ENCODE measurements around the gene SEPTIN1.

SEPTIN1 gene

GRCh38 chr16:30429678-30430427 lies 47.5 kb upstream of the SEPTIN1 start, which contains the start of gene DCTPP1 (continued):
- TF ChIP-seq ZBTB6 (tag by site-specific recombination; IDR thresholded peaks at IDR 0.05) (no peak), ZNF341 (tag by site-specific recombination; IDR thresholded peaks at IDR 0.05; ENCODE audit: low read depth) (peak; percentile 57; the same call in 1 of the 2 replicates), SP7 (tag by site-specific recombination; IDR thresholded peaks at IDR 0.05) (peak; percentile 62), ZBTB8A (tag by site-specific recombination; IDR thresholded peaks at IDR 0.05) (peak; percentile 94), KLF16 (tag by site-specific recombination; IDR thresholded peaks at IDR 0.05) (peak; percentile 95), ZNF561 (tag by site-specific recombination; IDR thresholded peaks at IDR 0.05; ENCODE audit: borderline replicate concordance) (peak; percentile 32), ZNF324 (tag by site-specific recombination; IDR thresholded peaks at IDR 0.05) (peak; percentile 64; the same call in 1 of the 2 replicates), ZNF585B (tag by site-specific recombination; IDR thresholded peaks at IDR 0.05) (no peak), ZNF311 (tag by site-specific recombination; IDR thresholded peaks at IDR 0.05; ENCODE audit: borderline replicate concordance) (no peak), ZBTB7A (tag by site-specific recombination; IDR thresholded peaks at IDR 0.05; ENCODE audit: low read depth) (peak; percentile 87; the same call in 1 of the 2 replicates), ZNF48 (tag by site-specific recombination; IDR thresholded peaks at IDR 0.05) (no peak), ZNF544 (tag by site-specific recombination; IDR thresholded peaks at IDR 0.05) (no peak), ZNF560 (tag by site-specific recombination; IDR thresholded peaks at IDR 0.05; ENCODE audit: borderline replicate concordance) (no peak), ZNF211 (tag by site-specific recombination; IDR thresholded peaks at IDR 0.05; ENCODE audit: low read depth) (no peak), ZNF121 (tag by site-specific recombination; IDR thresholded peaks at IDR 0.05) (0 out of 2 replicates have a peak, but pooled peaks have one; percentile 8), ZNF391 (tag by site-specific recombination; IDR thresholded peaks at IDR 0.05; ENCODE audit: borderline replicate concordance, low read depth) (peak; percentile 92), ATF2 (tag by site-specific recombination; IDR thresholded peaks at IDR 0.05; ENCODE audit: low read depth) (no peak), ZNF677 (tag by site-specific recombination; IDR thresholded peaks at IDR 0.05) (no peak), ZNF302 (tag by site-specific recombination; IDR thresholded peaks at IDR 0.05; ENCODE audit: low read depth) (0 out of 2 replicates have a peak, but pooled peaks have one; percentile 11), ZNF548 (tag by site-specific recombination; IDR thresholded peaks at IDR 0.05) (no peak), ZBTB20 (tag by site-specific recombination; IDR thresholded peaks at IDR 0.05) (peak; percentile 76; the same call in 1 of the 2 replicates), ZNF777 (tag by site-specific recombination; IDR thresholded peaks at IDR 0.05; ENCODE audit: borderline replicate concordance) (0 out of 2 replicates have a peak, but pooled peaks have one; percentile 25), ZFP3 (tag by site-specific recombination; IDR thresholded peaks at IDR 0.05; ENCODE audit: low read depth) (0 out of 2 replicates have a peak, but pooled peaks have one; percentile 32), ZIC2 (tag by site-specific recombination; IDR thresholded peaks at IDR 0.05) (no peak), ZNF549 (tag by site-specific recombination; IDR thresholded peaks at IDR 0.05) (no peak), ZNF433 (tag by site-specific recombination; IDR thresholded peaks at IDR 0.05; ENCODE audit: low read depth) (no peak), ZNF658 (tag by site-specific recombination; IDR thresholded peaks at IDR 0.05) (no peak), KLF8 (tag by site-specific recombination; IDR thresholded peaks at IDR 0.05) (peak; percentile 78), ZNF19 (tag by site-specific recombination; IDR thresholded peaks at IDR 0.05; ENCODE audit: low read depth) (no peak)
- TF ChIP-seq, protein P1, sequence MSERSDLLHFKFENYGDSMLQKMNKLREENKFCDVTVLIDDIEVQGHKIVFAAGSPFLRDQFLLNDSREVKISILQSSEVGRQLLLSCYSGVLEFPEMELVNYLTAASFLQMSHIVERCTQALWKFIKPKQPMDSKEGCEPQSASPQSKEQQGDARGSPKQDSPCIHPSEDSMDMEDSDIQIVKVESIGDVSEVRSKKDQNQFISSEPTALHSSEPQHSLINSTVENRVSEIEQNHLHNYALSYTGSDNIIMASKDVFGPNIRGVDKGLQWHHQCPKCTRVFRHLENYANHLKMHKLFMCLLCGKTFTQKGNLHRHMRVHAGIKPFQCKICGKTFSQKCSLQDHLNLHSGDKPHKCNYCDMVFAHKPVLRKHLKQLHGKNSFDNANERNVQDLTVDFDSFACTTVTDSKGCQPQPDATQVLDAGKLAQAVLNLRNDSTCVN (tag by site-specific recombination; optimal IDR thresholded peaks at IDR 0.05), result peak; percentile 57
- TF ChIP-seq, protein P2, sequence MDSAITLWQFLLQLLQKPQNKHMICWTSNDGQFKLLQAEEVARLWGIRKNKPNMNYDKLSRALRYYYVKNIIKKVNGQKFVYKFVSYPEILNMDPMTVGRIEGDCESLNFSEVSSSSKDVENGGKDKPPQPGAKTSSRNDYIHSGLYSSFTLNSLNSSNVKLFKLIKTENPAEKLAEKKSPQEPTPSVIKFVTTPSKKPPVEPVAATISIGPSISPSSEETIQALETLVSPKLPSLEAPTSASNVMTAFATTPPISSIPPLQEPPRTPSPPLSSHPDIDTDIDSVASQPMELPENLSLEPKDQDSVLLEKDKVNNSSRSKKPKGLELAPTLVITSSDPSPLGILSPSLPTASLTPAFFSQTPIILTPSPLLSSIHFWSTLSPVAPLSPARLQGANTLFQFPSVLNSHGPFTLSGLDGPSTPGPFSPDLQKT (IDR thresholded peaks at IDR 0.05; ENCODE audit: borderline replicate concordance, low read depth, low read length), result no peak
- TF ChIP-seq, protein P3, sequence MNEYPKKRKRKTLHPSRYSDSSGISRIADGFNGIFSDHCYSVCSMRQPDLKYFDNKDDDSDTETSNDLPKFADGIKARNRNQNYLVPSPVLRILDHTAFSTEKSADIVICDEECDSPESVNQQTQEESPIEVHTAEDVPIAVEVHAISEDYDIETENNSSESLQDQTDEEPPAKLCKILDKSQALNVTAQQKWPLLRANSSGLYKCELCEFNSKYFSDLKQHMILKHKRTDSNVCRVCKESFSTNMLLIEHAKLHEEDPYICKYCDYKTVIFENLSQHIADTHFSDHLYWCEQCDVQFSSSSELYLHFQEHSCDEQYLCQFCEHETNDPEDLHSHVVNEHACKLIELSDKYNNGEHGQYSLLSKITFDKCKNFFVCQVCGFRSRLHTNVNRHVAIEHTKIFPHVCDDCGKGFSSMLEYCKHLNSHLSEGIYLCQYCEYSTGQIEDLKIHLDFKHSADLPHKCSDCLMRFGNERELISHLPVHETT (tag by site-specific recombination; IDR thresholded peaks at IDR 0.05), result peak; percentile 72

Measured in HEK293 (cell line).